Measurements from ENCODE around the gene ANAPC2.
A peak's percentile ranks its signal among the peaks of the same experiment; 100 is the strongest.
"Not testable (repeated sequence)": the region's sequence is repeated elsewhere in the genome, so short reads cannot be mapped to it uniquely, and the experiment has no call there.

ANAPC2 gene

DNA sequence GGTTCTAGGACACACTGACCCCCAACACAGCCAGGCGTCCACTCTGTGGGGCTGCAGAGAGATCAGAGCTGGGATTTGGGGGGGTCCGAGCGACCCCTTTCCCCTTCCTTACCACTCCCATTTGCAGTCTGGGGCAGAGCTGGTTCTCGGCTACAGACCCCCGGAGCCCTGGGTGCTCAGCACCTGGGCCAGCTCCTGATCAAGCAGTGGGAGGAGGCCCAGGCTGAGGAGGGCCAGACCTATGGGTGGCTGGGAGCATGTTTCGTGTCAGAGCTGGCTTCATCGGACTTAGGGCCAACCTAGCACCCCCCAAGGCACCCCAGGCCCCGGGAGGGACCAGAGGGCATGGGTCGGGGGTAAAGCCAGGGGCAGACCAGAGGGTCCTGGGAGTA lies 41.8 kb downstream of the ANAPC2 start:
- no peak for DNase-seq (ENCODE audit: low read depth in 2 of 2)

DNA sequence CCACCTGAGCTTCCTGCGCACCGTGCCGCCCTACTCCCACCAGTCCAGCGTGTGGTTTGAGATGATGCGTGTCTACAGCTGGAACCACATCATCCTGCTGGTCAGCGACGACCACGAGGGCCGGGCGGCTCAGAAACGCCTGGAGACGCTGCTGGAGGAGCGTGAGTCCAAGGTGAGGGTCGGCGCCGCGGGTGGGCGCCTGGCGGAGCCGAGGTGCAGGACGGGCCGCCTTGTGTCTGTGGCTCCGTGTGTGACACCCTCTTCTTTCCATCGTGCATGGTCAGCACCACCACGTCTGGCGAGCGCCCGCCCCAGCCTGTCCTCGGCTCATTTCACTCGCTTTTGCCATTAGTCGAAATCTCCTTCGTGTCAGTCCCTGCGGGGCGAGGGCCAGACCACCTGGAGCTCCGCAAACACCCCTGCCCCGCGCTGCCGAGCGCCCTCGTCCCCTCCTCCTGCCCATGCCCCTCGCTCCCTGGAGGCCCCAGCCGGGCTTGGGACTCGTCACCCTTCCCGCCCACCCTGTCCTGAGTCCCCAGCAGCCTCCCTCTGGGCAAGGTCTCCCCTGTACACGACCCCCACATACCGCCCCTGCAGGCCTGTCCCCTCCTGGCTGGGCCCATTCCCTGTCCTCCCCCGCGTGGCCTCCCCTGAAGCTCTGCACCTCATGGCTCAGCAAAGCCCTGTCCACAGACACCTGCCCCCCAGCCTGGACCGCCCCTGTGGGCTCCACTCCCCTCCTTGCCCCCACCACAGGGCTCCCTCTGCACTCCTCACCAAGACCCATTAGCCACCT lies 42.4 kb downstream of the ANAPC2 start:
- DNase-seq (ENCODE audit: low read depth in 2 of 2) = no peak

GRCh38 chr9:137143459-137143858 lies 44.9 kb downstream of the ANAPC2 start:
- DNase-seq (ENCODE audit: low read depth in 2 of 2) = no peak

DNA sequence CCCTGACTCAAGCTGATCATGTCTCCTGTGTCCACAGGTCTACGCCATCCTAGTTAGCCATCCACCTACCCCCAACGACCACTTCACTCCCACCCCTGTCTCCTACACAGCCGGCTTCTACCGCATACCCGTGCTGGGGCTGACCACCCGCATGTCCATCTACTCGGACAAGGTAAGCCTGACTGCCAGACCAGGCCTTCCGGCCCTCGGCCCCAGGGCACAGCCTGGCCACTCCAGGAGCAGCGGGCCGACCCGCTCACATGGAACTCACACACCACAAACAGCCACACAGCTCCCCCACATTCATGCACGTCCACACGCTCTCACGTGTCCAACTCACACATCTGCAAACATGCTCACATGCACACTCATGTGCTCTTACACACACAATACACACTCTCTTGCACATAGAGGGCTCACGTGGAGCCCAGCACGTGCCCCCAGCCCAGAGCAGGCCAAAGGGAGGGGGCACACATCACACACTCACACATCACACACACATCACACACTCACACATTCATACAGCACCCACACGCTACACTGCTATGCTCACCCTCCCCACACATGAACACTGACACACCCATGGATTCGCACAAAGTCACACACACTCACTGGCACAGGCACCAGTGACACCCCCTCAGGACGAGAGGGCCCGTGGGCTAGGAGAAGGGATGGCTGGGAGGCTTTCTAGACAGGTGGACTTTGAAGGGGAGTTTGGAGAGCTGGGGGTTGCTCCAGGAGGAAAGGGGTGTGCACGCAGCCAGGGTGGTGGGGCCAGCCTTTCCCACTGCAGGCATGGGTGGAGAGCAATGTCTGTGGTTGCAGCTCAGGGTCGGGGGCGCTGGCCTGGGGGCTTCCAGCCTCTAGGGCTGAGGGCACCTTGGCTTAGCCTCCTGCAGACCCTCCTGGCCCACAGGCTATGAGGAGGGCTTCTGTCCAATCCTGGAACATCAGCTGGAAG lies 46.1 kb downstream of the ANAPC2 start:
- no peak for DNase-seq (ENCODE audit: low read depth in 2 of 2)

DNA sequence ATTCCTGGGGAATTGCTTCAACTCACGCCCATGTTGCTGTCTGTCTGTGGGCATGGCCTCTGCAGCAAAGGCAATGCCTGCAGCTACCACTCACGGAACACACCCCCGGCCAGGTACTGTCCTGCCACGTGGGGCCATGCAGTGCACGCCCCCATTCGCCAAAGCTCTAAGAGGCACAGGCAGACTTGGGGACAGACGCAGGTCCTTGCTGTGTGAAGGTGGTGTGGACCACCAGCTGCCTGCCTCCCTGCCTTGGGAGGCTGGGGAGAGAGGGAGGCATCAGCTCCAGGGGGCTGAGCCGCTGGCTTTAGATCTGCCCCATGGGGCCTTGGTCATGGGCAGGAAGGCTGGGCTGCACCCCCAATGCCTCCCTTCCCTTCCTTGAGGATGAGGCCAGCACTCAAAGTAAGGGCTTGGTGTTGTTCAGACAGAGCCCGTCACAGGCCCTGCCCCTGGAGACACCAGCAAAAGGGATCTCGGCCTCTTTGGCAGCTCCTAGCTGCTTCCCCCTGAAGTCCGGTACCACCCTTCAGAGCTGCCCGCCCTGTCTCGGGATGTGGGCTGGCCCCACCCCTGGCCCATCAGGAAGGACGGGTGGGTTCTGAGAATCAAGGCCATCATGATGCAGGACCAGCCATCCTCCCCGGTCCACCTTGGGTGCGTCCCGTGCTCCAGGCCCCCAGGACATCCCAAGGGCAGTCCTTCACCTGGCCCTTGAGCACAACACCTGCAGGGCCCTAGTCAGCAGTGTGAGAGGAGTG lies 47.1 kb downstream of the ANAPC2 start:
- no peak for DNase-seq (ENCODE audit: low read depth in 2 of 2)

GRCh38 chr9:137140151-137141012 lies 48.0 kb downstream of the ANAPC2 start:
- DNase-seq (ENCODE audit: low read depth in 2 of 2) = no peak

DNA sequence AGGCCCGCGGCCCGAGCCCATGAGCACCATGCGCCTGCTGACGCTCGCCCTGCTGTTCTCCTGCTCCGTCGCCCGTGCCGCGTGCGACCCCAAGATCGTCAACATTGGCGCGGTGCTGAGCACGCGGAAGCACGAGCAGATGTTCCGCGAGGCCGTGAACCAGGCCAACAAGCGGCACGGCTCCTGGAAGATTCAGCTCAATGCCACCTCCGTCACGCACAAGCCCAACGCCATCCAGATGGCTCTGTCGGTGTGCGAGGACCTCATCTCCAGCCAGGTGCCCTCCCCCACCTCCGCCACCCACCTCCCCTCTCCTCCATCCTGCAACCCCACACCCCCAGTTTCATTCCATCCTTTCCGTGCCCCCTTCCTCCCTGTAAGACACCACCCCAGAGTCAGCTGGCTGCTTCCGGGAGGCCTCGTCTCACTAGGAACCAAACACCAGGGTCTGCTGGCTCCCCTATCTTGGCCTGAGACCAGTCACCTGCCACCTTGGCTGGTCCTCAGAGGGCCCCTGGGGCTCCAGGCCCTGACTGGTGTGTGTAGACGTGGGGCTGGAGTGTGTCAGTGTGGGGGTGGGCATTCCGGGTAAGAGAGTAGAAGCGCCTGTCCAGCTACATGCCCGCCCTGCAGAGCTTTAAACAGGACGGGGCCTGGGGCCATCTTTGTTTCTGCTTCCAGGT lies 48.8 kb downstream of the ANAPC2 start:
- no peak for DNase-seq (ENCODE audit: low read depth in 2 of 2)

DNA sequence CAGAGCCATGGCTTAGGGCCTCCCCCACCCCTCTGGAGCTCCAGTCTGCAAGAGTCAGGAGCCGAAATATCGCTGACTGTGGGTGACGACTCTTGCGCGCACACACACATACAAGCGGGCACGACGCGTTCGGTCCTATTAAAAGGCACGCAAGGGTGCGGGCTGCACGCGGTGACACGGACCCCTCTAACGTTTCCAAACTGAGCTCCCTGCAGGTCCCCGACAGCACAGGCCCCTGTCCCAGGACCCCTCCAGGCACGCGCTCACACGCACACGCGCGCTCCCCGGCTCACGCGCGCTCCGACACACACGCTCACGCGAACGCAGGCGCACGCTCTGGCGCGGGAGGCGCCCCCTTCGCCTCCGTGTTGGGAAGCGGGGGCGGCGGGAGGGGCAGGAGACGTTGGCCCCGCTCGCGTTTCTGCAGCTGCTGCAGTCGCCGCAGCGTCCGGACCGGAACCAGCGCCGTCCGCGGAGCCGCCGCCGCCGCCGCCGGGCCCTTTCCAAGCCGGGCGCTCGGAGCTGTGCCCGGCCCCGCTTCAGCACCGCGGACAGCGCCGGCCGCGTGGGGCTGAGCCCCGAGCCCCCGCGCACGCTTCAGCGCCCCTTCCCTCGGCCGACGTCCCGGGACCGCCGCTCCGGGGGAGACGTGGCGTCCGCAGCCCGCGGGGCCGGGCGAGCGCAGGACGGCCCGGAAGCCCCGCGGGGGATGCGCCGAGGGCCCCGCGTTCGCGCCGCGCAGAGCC lies 49.5 kb downstream of the ANAPC2 start, which contains the start of gene GRIN1:
TSS of gene GRIN1 (plus strand) at position 433 of the 746 bp plus-strand sequence. CDS start 333 bp downstream, outside the sequence.
- DNase-seq (ENCODE audit: low read depth in 2 of 2) = no peak

DNA sequence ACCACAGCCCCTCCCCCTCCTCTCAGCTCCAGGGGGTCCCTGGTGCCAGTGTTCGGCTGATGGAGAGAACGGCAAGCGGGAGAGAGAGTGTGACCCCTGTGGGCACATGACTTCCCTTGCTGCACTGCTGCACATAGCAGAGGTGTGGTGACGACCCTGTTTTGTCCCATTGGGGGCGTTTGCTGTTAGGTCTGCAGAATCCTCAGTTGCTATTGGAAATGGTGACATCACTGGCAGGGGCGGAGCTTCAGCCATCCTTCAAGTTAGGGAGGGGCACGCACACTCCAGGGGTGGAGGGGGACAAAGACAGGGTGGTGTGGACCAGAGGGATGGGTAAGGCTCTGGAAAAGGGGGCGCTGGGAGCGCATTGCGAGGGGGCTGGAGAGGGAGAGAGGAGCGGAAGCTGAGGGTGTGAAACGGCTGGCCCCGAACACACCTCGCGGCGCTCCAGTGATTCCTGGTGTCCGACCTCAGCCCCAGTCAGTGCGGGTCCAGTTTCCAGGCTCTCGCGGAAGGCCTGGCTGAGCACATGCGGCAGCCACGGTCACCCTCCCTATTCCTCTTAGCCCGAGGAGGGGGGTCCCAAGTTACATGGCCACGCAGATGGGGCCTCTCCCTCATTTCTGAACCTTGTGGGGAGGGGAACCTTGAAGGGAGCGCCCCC lies 50.2 kb downstream of the ANAPC2 start:
- no peak for DNase-seq (ENCODE audit: low read depth in 2 of 2)

DNA sequence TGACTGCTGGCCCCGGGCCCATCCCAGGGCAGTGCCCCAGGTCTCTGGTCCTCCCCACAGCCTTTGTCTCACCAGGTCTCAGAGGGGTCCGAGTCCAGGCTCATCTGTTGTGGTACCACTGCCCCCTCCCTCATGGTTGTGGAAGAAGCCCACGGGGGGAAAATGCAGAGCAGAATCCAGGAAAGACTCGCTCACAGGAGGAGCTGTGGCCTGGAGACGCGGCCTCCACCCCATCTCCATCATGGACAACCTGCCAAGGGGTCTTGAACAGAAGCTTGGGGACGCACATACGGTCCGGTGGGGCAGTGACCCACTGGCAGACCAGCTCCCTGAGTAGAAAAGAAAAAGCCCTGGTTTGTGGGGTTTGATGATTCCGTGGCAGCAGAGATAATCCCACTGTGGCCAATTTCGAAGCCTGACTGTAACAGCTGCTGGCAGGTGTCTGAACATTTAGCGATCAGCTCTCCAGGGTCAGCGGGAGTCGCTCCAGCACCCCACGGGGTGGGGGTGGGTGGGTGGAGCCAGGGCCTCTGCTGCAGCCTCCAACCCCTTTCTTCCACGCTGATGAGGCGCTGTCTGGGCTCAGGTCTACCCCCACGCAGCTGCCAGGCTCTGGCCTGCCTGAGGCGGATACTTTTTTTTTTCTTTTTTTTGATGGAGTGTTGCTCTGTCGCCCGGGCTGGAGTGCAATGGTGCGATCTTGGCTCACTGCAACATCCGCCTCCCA lies 51.3 kb downstream of the ANAPC2 start:
- DNase-seq (ENCODE audit: low read depth in 2 of 2) = no peak

DNA sequence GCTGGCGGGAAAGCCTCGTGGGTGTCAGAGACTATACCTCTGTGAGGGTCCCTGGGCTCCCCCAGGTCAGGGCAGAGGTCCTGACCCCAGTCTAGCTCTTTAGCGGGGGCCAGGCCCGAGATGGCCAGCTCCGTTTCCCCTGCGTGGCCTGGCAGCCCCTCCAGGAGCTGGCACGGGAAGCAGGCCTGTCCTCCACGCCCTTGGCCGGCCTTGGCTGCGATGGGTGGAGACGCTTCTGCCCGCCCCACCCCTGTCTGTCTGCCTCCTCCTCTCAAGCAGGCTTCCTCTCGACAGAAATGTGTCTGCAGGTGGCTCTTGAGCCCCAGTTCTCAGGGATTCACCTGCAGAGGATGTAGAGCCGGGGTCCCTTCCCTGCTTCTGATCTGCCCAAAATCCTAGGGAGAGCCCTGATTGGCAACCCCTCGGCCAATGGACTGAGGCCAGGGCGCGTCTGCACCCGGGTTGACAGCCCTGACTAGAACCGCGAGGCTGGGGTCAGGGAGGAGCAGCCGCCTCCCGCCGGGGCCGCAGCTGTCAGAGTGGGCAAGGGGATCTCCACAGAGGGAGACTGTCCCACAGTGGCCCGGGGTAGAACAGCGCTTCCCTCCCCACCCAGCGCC lies 52.0 kb downstream of the ANAPC2 start:
- no peak for DNase-seq (ENCODE audit: low read depth in 2 of 2)

DNA sequence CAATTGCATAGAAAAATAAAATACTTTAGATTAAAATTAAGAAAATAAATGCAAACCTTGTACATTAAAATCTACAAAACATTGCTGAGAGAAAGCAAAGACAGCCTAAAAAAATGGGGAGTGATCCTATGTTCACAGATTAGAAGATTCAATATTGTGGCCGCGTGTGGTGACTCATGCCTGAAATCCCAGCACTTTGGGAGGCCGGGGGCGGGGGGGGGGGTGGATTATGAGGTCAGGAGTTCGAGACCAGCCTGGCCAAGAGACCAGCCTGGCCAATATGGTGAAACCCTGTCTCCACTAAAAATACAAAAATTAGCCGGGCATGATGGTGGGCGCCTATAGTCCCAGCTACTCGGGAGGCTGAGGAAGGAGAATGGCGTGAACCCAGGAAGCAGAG lies 53.2 kb downstream of the ANAPC2 start:
- DNase-seq (ENCODE audit: low read depth in 2 of 2) = not testable (repeated sequence)

- DNase-seq (ENCODE audit: low read depth in 2 of 2) = no peak
Observed at GRCh38 chr9:137134191-137134590, 54.2 kb downstream of the ANAPC2 start.

- DNase-seq (ENCODE audit: low read depth in 2 of 2) = no peak
Observed at GRCh38 chr9:137130176-137130755, 58.1 kb downstream of the ANAPC2 start.

DNA sequence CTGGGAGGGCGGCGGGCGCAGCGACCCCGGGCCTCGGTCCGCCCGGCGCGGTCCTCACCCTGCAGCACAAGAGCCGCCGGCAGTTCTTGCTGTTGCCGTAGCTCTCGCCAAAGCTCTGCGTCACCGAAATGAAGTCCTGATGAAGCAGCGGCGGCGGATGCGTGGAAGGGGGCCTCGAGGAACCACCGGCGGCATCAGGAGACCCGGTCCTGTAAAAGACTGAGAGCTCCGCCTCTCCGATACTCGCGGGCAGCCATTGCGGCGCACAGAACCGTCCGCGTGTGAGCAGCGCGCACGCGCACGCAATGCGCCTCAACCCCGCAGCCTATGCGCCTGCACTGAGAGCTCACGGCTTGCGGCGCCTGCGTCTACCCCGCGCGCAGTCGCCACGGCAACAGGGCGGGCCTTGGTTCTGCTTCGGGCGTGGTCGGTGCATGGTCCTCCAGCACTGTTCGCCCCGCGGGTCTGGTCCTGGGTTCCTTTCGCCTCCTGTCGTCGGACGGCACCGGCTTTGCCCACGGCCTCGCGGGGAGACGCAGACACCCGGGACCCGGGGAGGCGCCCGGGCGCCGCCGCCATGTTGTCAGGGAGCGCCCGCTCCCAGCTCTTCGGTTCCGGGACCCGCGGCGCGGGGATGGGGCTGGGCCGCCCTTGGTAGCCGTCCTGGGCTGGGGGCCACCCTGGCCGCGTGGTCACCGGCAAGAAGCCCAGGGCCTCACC lies 58.7 kb downstream of the ANAPC2 start:
- peak; percentile 77 to 89 for DNase-seq (ENCODE audit: low read depth in 2 of 2)

- no peak for DNase-seq (ENCODE audit: low read depth in 2 of 2)
Observed at GRCh38 chr9:137128862-137129455, 59.4 kb downstream of the ANAPC2 start.
